Stimulated activated naive CD8-positive, alpha-beta T cell treated with anti-CD3 and anti-CD28 coated beads, Interleukin-15, Interleukin-2, amounts not matched to agents 100 ng/mL and 50 ng/mL, for 24 hours (primary cell): ENCODE data around the gene SETD7.
"Not testable (repeated sequence)": the region's sequence is repeated elsewhere in the genome, so short reads cannot be mapped to it uniquely, and the experiment has no call there.

ENCODE experiments used
- H3K27ac Mint-ChIP-seq: one replicate; pipeline ENCODE4 v1.8.0; 2021; ENCODE audit warnings: mild to moderate bottlenecking, mixed read lengths
- H3K27me3 Mint-ChIP-seq: one replicate; pipeline ENCODE4 v1.8.0; 2021; ENCODE audit warnings: mixed read lengths
- H3K36me3 Mint-ChIP-seq: one replicate; pipeline ENCODE4 v1.8.0; 2021; ENCODE audit warnings: low read depth, mixed read lengths
- H3K4me1 Mint-ChIP-seq: one replicate; pipeline ENCODE4 v1.8.0; 2021; ENCODE audit warnings: low read depth, mixed read lengths
- H3K4me3 Mint-ChIP-seq: one replicate; pipeline ENCODE4 v1.8.0; 2021; ENCODE audit warnings: mild to moderate bottlenecking, mixed read lengths
- H3K9me3 Mint-ChIP-seq: one replicate; pipeline ENCODE4 v1.8.0; 2021; ENCODE audit warnings: mixed read lengths

SETD7 gene

DNA sequence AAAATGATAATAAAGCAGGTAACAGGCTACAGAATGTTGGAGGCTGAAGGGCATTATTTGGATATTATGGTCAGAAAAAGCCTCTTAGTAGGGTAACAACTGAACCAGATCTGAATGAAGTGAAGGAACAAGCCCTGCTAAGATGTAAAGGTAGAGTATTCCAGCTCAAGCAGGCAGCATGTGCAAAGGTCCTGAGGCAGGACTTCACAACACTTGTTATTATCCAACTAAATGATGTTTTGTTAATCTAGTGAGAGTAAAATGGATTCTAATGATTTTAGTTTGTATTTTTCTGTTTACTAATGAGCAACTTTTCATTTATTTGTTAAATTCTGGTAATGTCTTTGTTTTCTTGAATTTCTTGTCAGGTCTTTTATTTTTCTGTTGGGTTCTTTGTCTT, 66.4 kb downstream of the SETD7 start:
- Mint-ChIP-seq H3K27me3 (no peaks in the 10 kb centered on the region), H3K27ac (no peak overlapping the region), H3K36me3 (no peaks in the 10 kb centered on the region), H3K4me1 (no peaks in the 10 kb centered on the region), H3K4me3 (no peak overlapping the region), H3K9me3 (no peaks in the 10 kb centered on the region)

DNA sequence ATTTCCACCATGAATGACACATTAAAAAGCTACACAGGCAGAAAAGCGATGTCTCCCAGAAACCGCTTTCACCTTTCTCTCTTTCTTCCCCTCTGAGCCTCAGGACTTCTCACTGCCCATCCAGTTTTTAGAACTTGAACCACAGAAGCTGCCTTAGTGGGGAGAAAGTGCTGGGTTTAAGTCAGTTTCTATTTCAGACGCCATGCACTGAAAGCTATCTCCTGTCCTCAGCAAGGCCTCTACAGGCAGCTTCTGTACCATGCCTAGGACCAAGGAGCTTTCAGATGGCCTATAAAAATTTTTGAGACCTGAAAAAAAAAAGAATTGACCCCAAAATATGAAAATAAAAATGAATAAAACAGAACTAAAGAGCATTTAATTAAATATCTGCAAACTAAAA, 67.6 kb downstream of the SETD7 start:
- no peaks in the 10 kb centered on the region for H3K4me1 Mint-ChIP-seq
- no peaks in the 10 kb centered on the region for H3K27me3 Mint-ChIP-seq
- no peaks in the 10 kb centered on the region for H3K36me3 Mint-ChIP-seq
- H3K4me3 Mint-ChIP-seq: no peak overlapping the region
- H3K9me3 Mint-ChIP-seq: no peaks in the 10 kb centered on the region
- no peak overlapping the region for H3K27ac Mint-ChIP-seq

GRCh38 chr4:139484783-139485311, 71.2 kb downstream of the SETD7 start:
- Mint-ChIP-seq H3K4me3 (no peak overlapping the region), H3K27ac (no peak overlapping the region), H3K9me3 (no peaks in the 10 kb centered on the region), H3K4me1 (no peaks in the 10 kb centered on the region), H3K27me3 (no peaks in the 10 kb centered on the region), H3K36me3 (no peaks in the 10 kb centered on the region)

- no peak overlapping the region for H3K27ac Mint-ChIP-seq
- H3K4me1 Mint-ChIP-seq: no peaks in the 10 kb centered on the region
- no peak overlapping the region for H3K4me3 Mint-ChIP-seq
- H3K9me3 Mint-ChIP-seq: no peaks in the 10 kb centered on the region
- no peaks in the 10 kb centered on the region for H3K27me3 Mint-ChIP-seq
- H3K36me3 Mint-ChIP-seq: no peaks in the 10 kb centered on the region
Observed at GRCh38 chr4:139483000-139483399, 73.0 kb downstream of the SETD7 start.

DNA sequence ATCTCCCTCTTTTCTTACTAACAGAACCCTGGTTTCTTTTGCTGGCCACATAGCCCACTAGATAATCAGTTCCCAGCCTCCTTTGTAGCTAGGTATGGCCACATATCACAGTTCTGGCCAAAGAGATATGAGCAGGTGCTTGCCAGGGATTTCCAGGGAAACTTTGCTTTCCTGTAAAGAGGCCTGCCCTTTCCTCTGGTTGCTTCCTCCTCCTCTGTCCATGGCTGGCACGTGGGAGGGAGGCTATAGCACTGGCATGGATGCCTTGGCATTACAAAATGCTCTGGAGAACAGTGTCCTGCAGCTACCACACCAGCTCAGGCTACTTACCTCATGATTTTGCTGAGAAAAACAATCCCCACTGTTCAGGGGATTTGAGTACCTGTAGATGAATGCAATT, 74.6 kb downstream of the SETD7 start:
- Mint-ChIP-seq H3K9me3 (no peaks in the 10 kb centered on the region), H3K4me3 (no peak overlapping the region), H3K27ac (no peak overlapping the region), H3K36me3 (no peaks in the 10 kb centered on the region), H3K27me3 (no peaks in the 10 kb centered on the region), H3K4me1 (no peaks in the 10 kb centered on the region)

- Mint-ChIP-seq H3K4me1 (peaks cover 1% of the 10 kb centered on the region), H3K9me3 (peaks cover 8% of the 10 kb centered on the region), H3K27me3 (no peaks in the 10 kb centered on the region), H3K36me3 (peaks cover 26% of the 10 kb centered on the region), H3K4me3 (no peak overlapping the region), H3K27ac (no peak overlapping the region)
Observed at GRCh38 chr4:139476363-139476762, 79.7 kb downstream of the SETD7 start.

- peaks cover 7% of the 10 kb centered on the region for H3K4me1 Mint-ChIP-seq
- no peak overlapping the region for H3K4me3 Mint-ChIP-seq
- no peaks in the 10 kb centered on the region for H3K27me3 Mint-ChIP-seq
- no peak overlapping the region for H3K27ac Mint-ChIP-seq
- peaks cover 21% of the 10 kb centered on the region for H3K9me3 Mint-ChIP-seq
- peaks cover 44% of the 10 kb centered on the region for H3K36me3 Mint-ChIP-seq
Observed at GRCh38 chr4:139472852-139473251, 83.2 kb downstream of the SETD7 start.

DNA sequence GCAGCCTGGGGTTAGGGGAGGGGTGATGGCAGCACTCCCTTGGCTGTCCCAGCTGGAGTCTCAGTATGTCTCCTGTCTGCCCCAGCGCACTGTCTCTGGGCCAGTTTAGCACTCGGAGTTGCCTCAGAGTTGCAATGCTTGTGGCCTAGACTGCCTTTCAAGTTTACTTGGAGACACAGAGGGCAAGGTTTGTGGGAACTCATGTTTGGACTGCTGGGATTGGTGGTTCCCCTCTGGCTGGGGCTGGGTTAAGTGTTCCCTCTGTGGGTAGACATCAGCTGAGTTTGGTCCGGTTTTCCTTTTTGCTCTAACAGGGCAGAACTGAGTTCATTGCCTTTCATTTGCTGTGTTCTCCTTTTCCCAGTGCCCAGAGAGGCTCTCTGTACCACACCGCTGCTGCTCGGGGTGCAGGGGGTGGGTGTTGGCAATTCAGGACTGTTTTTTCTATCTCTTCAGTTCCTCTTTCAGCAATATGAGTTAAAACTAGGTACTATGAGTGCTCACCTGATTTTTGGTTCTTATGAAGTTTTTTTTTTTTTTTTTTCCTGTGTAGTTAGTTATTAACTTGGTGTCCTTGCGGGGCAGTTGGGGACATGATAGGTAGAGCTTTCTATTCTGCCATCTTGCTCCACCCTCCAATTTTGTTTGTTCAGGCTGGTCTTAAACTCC, 84.9 kb downstream of the SETD7 start:
- Mint-ChIP-seq H3K27ac (no peak overlapping the region), H3K4me3 (no peak overlapping the region)

GRCh38 chr4:139470295-139470694, 85.7 kb downstream of the SETD7 start:
- Mint-ChIP-seq H3K36me3 (peaks cover 45% of the 10 kb centered on the region), H3K9me3 (peaks cover 22% of the 10 kb centered on the region), H3K27me3 (no peaks in the 10 kb centered on the region), H3K4me3 (no peak overlapping the region), H3K4me1 (peaks cover 10% of the 10 kb centered on the region), H3K27ac (no peak overlapping the region)

More for the DNA sequence above, 84.9 kb downstream of the SETD7 start:
- peaks cover 45% of the 10 kb centered on the region for H3K36me3 Mint-ChIP-seq
- H3K27me3 Mint-ChIP-seq: no peaks in the 10 kb centered on the region
- peaks cover 7% of the 10 kb centered on the region for H3K4me1 Mint-ChIP-seq
- peaks cover 22% of the 10 kb centered on the region for H3K9me3 Mint-ChIP-seq

GRCh38 chr4:139469869-139470268, 86.2 kb downstream of the SETD7 start:
- H3K4me3 Mint-ChIP-seq: no peak overlapping the region

DNA sequence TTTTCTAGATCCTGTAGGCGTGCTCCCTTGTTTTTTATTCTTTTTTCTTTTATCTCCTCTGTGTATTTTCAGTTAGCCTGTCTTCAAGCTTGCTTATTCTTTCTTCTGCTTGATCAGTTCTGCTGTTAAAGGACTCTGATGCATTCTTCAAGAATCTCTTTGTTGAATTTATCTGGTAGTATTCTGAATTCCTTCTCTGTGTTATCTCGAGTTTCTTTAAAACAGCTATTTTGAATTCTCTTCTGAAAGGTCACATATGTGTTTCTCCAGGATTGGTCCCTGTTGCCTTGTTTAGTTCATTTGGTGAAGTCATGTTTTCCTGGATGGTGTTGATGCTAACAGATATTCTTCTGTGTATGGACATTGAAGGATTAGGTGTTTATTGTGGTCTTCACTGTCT, 86.8 kb downstream of the SETD7 start:
- Mint-ChIP-seq H3K36me3 (peaks cover 42% of the 10 kb centered on the region), H3K4me3 (no peak overlapping the region), H3K9me3 (peaks cover 22% of the 10 kb centered on the region), H3K4me1 (peaks cover 10% of the 10 kb centered on the region), H3K27ac (no peak overlapping the region), H3K27me3 (no peaks in the 10 kb centered on the region)

More at GRCh38 chr4:139469869-139470268, 86.2 kb downstream of the SETD7 start:
- Mint-ChIP-seq H3K36me3 (peaks cover 45% of the 10 kb centered on the region), H3K27ac (no peak overlapping the region), H3K4me1 (peaks cover 10% of the 10 kb centered on the region), H3K27me3 (no peaks in the 10 kb centered on the region), H3K9me3 (peaks cover 22% of the 10 kb centered on the region)

DNA sequence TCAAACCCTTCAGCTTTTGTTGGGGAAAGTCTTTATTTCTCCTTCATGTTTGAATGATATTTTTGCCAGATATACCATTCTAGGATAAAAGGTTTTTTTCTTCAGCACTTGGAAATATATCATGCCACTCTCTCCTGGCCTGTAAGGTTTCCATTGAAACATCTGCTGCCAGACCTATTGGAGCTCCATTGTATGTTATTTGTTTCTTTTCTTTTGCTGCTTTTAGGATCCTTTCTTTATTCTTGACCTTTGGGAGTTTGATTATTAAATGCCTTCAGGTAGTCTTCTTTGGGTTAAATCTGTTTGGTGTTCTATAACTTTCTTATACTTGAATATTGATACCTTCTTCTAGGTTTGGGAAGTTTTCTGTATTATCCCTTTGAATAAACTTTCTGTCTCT, 87.3 kb downstream of the SETD7 start:
- H3K4me1 Mint-ChIP-seq, H3K27ac Mint-ChIP-seq, H3K27me3 Mint-ChIP-seq, H3K4me3 Mint-ChIP-seq: not testable (repeated sequence)
- Mint-ChIP-seq H3K36me3 (peaks cover 41% of the 10 kb centered on the region), H3K9me3 (peaks cover 22% of the 10 kb centered on the region)

DNA sequence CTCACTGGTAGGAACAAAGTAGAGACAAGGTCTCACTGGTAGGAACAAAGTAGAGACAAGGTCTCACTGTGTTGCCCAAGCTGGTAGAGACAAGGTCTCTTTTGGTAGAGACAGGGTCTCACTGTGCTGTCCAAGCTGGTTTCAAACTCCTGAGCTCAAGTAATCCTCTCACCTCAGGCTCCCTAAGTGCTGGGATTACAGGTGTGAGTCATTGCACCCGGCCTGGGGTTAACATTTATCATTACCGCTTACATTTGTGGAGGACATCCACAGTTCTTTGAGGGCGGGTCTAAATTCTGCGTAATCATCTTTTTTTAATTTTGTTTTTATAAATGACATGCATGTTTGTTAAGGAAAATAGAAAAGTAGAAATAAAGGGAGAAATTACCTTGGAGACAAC, 90.1 kb downstream of the SETD7 start:
- Mint-ChIP-seq H3K27ac (no peak overlapping the region), H3K27me3 (no peaks in the 10 kb centered on the region), H3K9me3 (peaks cover 12% of the 10 kb centered on the region), H3K4me3 (no peak overlapping the region), H3K36me3 (peaks cover 28% of the 10 kb centered on the region), H3K4me1 (peaks cover 4% of the 10 kb centered on the region)

GRCh38 chr4:139464512-139464911, 91.5 kb downstream of the SETD7 start:
- H3K4me1 Mint-ChIP-seq, H3K4me3 Mint-ChIP-seq, H3K27me3 Mint-ChIP-seq, H3K27ac Mint-ChIP-seq: not testable (repeated sequence)
- peaks cover 31% of the 10 kb centered on the region for H3K36me3 Mint-ChIP-seq
- peaks cover 12% of the 10 kb centered on the region for H3K9me3 Mint-ChIP-seq

DNA sequence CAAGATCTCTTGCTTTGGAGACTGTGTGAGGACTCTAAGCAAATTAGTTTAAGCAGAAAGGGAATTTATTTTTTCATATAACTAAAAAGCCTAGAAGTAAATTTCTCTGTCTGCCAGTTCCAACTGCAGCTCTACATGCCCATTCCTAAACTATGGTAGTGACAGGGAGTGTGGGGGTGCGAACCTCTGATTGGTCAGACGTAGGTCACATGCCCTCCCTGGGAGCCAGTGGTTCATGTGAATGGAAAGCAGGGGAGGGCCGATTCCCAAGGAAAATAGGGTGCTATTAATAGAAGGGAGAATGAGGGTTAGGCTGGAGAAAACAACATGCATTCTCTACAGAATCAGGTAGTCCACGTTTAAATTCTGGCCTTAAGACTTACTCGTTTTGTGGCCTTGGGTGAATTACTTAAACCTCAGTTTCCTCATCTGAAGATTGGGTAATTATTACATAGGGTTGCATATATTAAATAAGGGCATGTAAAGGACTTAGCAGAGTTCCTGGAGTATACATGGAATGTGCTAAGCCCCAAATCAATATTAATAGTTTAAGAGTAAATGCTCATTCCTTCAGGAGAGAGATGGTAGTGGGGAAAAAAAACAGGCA, 94.9 kb downstream of the SETD7 start:
- H3K4me1 Mint-ChIP-seq: peaks cover 40% of the 10 kb centered on the region
- peaks cover 15% of the 10 kb centered on the region for H3K36me3 Mint-ChIP-seq
- H3K27me3 Mint-ChIP-seq: no peaks in the 10 kb centered on the region
- H3K9me3 Mint-ChIP-seq: no peaks in the 10 kb centered on the region
- H3K4me3 Mint-ChIP-seq: no peak overlapping the region
- H3K27ac Mint-ChIP-seq: no peak overlapping the region

DNA sequence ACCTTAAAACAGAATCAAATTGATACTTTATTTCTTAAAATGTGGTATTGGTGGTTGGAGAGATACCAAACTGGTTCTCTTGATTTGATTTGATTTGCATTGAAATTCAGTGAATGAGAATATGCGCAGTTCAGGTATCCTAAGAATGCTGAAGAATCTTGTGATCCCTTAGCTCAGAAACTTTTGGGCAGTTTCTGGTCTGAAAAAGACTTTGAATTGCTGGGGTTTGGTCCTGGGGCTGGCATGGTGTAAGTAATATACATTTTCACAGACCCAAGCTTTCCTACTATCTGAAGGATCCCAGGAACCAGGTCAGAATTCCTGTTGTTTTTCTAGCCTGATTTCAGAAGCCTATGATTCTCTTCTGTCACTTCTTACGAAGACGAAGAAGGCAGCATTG, 95.5 kb downstream of the SETD7 start:
- peaks cover 15% of the 10 kb centered on the region for H3K36me3 Mint-ChIP-seq
- no peaks in the 10 kb centered on the region for H3K27me3 Mint-ChIP-seq
- H3K4me1 Mint-ChIP-seq: peaks cover 43% of the 10 kb centered on the region
- H3K27ac Mint-ChIP-seq: no peak overlapping the region
- H3K4me3 Mint-ChIP-seq: no peak overlapping the region
- H3K9me3 Mint-ChIP-seq: no peaks in the 10 kb centered on the region
